GM19455 (cell line): ENCODE results near the gene BCAT1.
A peak's percentile ranks its signal among the peaks of the same experiment; 100 is the strongest.

Experiments
- ATAC-seq: cut with Tn5 transposase; IDR thresholded peaks from one replicate; pipeline ENCODE4 v1.9.1; 2021; ENCODE audit not compliant: unreplicated experiment

The BCAT1 gene

DNA sequence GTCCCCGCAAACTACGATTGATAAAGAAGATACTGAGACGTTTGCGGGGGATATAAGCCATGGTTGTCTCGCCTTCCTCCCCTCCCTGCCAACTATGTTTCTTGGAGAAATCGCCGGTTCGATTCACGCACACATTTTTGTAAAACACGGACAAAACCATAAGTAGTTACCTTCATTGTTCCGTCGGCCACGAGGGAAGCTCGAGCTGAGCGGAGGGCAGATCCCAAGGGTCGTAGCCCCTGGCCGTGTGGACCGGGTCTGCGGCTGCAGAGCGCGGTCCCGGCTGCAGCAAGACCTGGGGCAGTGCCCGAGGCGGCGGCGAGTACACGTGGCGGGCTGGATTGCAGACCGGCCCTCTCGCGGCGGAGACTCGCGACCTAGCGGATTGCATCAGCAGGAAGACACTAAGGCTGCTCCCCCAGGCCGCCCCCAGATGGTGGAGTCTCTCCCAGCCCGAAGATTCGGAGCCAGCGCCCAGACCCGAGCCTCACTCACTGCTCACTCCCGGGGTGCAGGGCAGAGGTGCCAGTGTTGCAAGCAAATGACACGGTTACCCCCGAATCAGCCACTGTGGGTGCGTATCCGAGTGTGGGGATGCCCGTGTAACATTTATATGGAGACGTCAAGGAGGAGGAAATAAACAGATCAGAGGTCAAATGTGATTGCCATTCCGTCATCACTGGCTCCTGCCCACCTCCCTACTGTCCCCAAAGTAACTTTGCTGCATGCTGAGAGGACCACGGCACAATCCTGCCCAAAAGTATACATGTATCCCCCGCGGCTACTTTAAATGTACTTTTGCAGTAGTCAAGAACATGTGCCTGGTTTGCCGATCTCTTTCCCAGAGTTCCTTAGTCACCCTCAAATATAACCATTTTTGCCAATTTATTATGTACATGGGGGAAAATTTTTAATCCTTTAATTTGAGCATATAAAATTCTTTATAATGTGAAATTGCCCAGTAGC lies at the start of gene BCAT1:
Gene BCAT1, minus strand, starts transcription at position 345 of the 966 bp plus-strand sequence. Its CDS starts 169 bp downstream, at position 176.
- peak; percentile 46 for ATAC-seq

DNA sequence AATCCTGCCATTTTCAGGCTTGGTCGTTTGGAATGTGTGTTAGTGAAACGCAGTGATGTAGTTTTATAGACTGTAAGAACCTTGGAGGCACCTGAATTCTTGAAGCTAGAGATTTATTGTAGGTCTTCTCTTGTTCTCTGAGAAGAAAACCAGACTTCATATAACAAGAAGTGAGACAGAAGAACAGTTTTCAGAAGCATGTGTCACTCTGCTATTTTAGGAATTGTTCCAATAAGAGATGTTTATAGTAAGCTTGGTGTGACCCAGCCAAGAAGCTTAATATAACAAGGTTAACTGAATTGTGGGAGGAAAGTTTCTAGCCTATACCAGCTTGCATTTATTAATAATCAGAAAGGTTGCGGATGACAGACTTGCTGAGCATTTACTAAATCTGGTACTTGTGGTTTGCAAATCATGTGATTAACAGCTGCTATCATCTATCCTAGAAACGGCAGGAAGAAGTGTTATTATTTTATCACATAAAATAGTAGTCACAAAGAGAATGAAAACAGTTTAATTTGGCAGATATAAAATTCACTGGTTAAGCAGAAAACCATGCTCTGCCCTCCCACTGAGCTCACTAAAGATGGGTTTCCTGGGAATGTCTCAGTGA lies 49.2 kb upstream of the BCAT1 start:
- peak; percentile 74 for ATAC-seq

DNA sequence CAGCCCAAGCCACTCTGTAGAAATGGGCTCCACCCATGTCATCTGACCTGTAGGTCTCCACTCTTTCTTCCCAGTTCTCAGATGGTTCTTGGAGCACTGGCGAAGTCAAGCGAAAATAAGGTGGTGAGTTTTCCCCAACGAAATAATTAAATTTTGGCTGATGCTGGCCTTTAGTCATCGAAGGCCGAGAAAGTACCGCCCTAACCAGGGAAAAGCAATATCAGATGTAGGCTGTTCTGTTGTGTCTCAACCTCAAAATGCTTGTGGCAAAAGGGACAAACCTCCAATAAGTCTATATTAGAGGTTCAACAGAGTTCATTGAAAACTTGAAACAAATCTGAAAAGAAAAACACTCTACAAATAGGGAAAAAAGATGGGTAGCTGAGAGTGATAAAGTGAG lies 48.6 kb upstream of the BCAT1 start:
- ATAC-seq, result no peak

DNA sequence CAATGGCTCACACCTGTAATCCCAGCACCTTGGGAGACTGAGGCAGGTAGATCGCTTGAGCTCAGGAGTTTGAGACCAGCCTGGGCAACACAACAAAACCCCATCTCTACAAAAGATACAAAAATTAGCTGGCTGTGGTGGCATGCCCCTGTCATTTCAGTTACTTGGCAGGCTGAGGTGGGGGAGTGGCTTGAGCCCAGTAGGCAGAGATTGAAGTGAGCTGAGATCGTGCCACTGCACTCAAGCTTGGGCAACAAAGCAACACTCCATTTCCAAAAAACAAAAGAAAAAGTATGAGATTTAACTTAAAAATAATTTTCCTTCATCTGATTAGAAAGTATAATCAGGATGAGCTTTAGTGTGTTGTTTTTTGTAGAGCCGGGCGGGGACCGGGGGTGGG lies 47.9 kb upstream of the BCAT1 start:
- ATAC-seq, result no peak

- ATAC-seq, result no peak
Observed at GRCh38 chr12:24996102-24996797, 47.3 kb upstream of the BCAT1 start.

DNA sequence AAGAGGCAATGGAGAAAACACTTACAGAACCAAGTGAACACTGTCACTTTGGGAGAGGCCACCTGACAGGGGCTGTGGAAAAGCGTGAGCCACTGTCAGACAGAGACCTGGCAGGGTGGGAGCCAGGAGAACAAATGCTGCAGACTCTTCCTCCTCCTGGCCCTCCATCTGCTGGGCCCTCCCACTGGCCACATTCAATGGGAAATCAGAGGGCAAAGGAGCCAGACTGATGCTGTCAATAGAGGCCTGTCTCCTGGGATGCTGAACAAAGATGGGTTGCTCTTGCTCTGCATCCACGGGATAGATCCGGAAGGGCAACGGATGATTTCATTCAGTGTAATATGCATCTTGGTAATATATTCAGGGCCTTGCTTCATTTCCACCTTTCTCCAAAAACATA lies 44.9 kb upstream of the BCAT1 start:
- ATAC-seq, result no peak

GRCh38 chr12:24991209-24992049 lies 42.5 kb upstream of the BCAT1 start:
- peak; percentile 54 for ATAC-seq

DNA sequence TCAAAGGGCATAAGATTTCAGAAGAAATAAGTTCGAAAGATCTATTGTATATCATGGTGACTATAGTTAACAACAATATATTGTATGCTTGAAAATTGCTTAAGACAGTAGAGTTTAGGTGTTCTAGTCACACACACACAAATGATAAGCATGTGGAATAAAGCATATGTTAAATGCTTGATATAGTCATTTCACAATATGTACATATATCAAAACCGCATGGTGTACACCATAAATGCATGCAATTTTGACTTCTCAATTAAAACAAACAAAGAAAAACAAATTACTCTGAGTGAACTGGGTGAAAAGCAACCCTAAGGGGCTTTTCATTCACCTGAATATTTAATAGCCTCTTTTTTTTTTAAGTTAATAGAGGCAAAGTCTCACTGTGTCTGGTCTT lies 40.3 kb upstream of the BCAT1 start:
- no peak for ATAC-seq

DNA sequence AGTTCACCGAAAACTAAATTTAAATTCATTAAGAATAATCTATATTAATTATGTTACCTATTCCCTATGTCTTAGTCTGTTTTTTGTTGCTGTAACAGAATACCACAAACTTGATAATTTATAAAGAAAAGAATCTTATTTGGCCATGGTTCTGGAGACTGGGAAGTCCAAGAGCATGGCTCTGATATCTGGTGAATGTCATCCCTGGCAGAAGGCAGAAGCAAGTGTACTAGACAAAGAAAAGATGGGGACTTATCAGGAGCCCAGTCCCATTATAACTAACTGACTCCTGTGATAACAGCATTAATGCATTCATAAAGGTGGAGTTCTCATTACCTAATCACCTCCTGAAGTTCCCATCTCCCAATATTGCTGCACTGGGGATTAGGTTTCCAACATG lies 33.3 kb upstream of the BCAT1 start:
- no peak for ATAC-seq

- no peak for ATAC-seq
Observed at GRCh38 chr12:24979976-24980730, 31.3 kb upstream of the BCAT1 start.

DNA sequence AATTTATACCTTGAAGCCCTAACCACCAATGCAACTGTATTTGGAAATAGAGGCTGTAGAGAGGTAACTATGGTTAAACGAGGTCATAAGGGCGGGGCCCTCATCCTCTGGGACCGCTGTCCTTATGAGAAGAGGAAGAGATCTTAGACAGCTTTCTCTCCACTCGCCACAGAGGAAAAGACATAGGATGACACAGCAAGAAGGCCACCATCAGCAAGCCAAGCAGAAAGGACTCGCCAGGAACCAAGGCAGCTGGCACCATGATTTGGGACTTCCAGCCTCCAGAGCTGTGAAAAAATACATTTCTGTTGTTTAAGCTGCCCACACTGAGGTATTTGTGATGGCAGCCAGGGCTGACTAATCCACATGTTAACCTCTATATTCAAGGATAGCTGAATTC lies 30.4 kb upstream of the BCAT1 start:
- ATAC-seq, result no peak

- ATAC-seq, result no peak
Observed at GRCh38 chr12:24977711-24978110, 28.8 kb upstream of the BCAT1 start.

DNA sequence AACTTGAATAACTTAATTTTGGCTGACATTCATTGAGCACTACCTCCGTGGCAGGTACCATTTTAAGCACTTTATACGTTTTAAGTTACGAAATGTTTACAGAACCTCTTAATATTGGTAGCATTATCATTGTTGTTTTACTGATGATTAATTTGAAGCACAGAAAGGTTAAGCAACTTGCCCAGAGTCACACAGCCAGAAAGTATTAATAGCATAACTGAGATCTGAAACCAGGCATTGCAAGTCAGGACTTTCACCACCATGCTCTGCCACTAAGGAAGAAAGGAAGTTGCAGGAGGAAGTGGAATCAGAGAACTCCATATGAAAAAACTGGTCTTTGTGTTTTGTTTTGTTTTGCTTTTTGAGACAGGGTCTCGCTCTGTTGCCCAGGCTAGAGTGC lies 28.2 kb upstream of the BCAT1 start:
- no peak for ATAC-seq

DNA sequence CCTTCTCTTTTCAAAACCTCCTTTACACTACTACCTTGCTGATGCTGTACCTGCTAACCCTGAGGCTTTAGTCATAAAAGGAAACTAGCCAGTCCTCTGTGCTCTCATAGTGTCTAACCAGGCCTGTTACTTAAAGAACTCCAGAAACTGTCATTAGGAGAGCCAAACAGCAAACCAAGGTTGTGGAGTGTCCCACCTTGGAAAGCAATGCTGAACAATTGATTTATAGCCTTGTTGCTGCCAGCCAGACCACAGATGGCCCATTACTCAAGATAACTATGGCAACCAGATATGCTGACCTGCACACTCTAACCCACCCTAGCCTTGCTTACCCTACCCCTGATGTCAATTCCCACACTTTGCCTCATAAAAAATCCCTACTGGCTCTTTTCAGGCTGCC lies 26.5 kb upstream of the BCAT1 start:
- no peak for ATAC-seq

DNA sequence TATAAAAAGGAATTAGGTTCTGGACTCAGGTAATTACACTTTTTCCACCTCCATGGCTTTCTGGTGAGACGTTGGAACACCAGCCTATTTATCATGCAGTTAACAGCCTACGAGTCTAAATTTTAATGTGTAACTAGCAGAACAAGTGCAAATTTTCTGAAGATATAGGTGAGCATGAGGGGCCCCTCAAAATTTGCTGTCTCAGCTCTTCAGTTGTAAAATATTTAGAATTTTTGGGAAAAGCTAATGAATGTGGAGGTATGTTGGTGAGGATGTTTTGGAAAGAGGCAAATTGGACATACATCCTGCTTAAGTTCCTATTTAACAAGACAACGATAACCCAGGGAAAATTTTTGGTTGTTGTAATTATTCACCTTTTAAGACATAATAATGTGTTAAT lies 25.3 kb upstream of the BCAT1 start:
- no peak for ATAC-seq

DNA sequence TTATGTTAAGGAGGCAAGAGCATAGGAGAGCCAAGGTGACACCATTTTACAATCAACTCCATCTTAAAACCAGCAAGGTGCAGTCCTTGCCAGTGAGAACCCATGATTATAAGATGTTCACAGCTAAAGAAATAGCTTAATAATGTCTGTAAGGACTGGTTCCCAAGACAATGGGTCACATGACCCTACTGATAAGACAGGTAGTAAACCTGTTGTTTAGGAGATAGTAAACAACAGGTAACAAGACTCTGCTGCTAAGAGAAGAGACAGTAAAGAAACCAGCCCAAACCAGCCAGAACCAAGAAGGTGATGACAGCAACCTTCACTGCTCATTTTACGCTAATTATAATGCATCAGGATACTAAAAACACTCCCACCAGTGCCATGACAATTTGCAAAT lies 23.2 kb upstream of the BCAT1 start:
- no peak for ATAC-seq

- ATAC-seq, result no peak
Observed at GRCh38 chr12:24970177-24970576, 21.3 kb upstream of the BCAT1 start.

DNA sequence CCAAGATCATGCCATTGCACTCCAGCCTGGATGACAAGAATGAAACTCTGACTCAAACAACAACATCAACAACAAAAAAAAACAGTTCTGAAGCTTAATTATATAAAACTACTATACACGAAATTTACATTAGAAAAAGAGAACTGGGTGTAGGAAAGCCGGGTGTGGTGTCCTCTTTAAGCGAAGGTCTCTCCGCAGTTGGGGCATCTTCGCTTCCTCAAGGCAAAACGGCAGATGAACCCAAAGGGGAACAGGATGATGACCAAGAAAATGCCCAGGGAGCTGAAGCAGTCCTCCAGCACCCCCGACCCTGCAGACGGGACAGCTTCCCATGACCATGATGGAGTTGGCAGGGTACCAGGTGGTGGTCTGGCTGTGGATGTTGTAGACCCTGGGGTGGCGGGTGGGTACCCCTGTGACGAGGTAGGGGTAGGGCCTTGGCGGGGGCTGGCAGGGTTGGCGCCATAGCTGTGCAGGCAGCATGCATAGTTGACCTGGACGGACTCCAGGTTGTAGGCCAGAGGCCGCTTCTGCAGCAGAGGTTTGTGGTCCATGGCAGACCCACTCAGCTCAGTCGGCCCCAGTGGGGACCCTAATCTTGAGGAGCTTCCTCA lies 18.2 kb upstream of the BCAT1 start:
- no peak for ATAC-seq

DNA sequence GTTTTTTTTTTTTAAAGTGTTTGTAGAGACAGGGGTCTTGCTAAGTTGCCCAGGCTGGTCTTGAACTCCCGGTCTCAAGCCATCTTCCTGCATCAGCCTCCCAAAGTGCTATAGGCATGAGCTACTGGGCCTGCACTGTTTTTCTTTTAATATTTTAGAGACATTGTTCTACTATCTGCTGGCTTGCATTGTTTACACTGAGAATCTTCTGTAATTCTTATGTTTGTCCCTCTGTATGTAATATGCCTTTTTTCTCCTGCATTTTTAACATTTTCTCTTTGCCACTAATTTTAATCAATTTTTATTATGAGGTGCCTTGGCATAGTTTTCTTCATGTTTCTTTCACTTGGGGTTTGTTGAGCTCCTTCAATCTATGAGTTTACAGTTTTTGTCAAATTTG lies 15.4 kb upstream of the BCAT1 start:
- ATAC-seq, result no peak
